ENCODE data around the gene NEBL.

Gene NEBL

GRCh38 chr10:20858292-20859124 is 38.6 kb downstream of the NEBL start:
- DNase-seq, result no peak

- DNase-seq, result no peak
Measured at GRCh38 chr10:20856484-20856883, 40.6 kb downstream of the NEBL start.

- DNase-seq, result no peak
Measured at GRCh38 chr10:20855398-20856038, 41.6 kb downstream of the NEBL start.

- no peak for DNase-seq
Measured at GRCh38 chr10:20853276-20853675, 43.8 kb downstream of the NEBL start.

GRCh38 chr10:20852303-20852702 is 44.8 kb downstream of the NEBL start:
- DNase-seq, result no peak

- no peak for DNase-seq
Measured at GRCh38 chr10:20847512-20847911, 49.6 kb downstream of the NEBL start.

- no peak for DNase-seq
Measured at GRCh38 chr10:20846263-20846662, 50.8 kb downstream of the NEBL start.

GRCh38 chr10:20841419-20841818 is 55.7 kb downstream of the NEBL start:
- DNase-seq, result no peak

- DNase-seq, result no peak
Measured at GRCh38 chr10:20839910-20840309, 57.2 kb downstream of the NEBL start.

- DNase-seq, result no peak
Measured at GRCh38 chr10:20839141-20839540, 58.0 kb downstream of the NEBL start.

GRCh38 chr10:20836401-20836800 is 60.7 kb downstream of the NEBL start:
- DNase-seq, result no peak

- no peak for DNase-seq
Measured at GRCh38 chr10:20835335-20835734, 61.8 kb downstream of the NEBL start.

- DNase-seq, result no peak
Measured at GRCh38 chr10:20834825-20835224, 62.3 kb downstream of the NEBL start.

GRCh38 chr10:20822825-20823224 is 74.3 kb downstream of the NEBL start:
- DNase-seq, result no peak

- no peak for DNase-seq
Measured at GRCh38 chr10:20817646-20818045, 79.5 kb downstream of the NEBL start.

GRCh38 chr10:20817116-20817515 is 80.0 kb downstream of the NEBL start:
- DNase-seq, result no peak

GRCh38 chr10:20814116-20814515 is 83.0 kb downstream of the NEBL start:
- DNase-seq, result no peak

- no peak for DNase-seq
Measured at GRCh38 chr10:20811131-20811530, 86.0 kb downstream of the NEBL start.

- DNase-seq, result no peak
Measured at GRCh38 chr10:20809631-20810030, 87.5 kb downstream of the NEBL start.

GRCh38 chr10:20806487-20806886 is 90.6 kb downstream of the NEBL start:
- DNase-seq, result no peak

GRCh38 chr10:20797290-20797689 is 99.8 kb downstream of the NEBL start:
- DNase-seq, result no peak

- no peak for DNase-seq
Measured at GRCh38 chr10:20795391-20795790, 101.7 kb downstream of the NEBL start.

- DNase-seq, result no peak
Measured at GRCh38 chr10:20785174-20785573, 111.9 kb downstream of the NEBL start.

GRCh38 chr10:20778008-20778757 is 118.9 kb downstream of the NEBL start:
- DNase-seq, result no peak
